Kidney epithelial cell (primary cell): ENCODE data around the gene ROPN1L. TPM values are rescaled to one million over a fixed set of nuclear protein-coding genes. Genes with fewer than 3 reads are reported as not detected.

Source experiments
- DNase-seq: peaks from one replicate; pipeline ENCODE4 v3.0.0-alpha.2; 2010; ENCODE audit warnings: low read depth
- H3K27me3 ChIP-seq: 2 replicates; pipeline ENCODE4 v1.6.0; 2011; ENCODE audit warnings: low read length; ENCODE audit not compliant: control insufficient read depth, insufficient read depth
- H3K36me3 ChIP-seq: 2 replicates; pipeline ENCODE4 v1.5.1; 2011; ENCODE audit warnings: low read length; ENCODE audit not compliant: control insufficient read depth, insufficient read depth
- H3K4me3 ChIP-seq: 2 replicates; pipeline ENCODE4 v1.5.1; 2011; ENCODE audit warnings: low read depth, mild to moderate bottlenecking, control low read depth, low read length
- CTCF ChIP-seq: IDR thresholded peaks from 2 replicates; pipeline ENCODE4 v1.5.1; 2011; ENCODE audit warnings: mild to moderate bottlenecking, moderate library complexity, low read length, control low read depth, inconsistent platforms; ENCODE audit not compliant: insufficient read depth, poor library complexity, severe bottlenecking
- total RNA-seq: library from RNA; depleted of rRNA; stranded (reverse); fragments of >200 nt; gene quantifications from 2 replicates; pipeline ENCODE4 v1.2.3, GENCODE V29; 2015

ROPN1L gene
- total RNA-seq, 1 donor from 2014 or later, result 0.21 TPM

DNA sequence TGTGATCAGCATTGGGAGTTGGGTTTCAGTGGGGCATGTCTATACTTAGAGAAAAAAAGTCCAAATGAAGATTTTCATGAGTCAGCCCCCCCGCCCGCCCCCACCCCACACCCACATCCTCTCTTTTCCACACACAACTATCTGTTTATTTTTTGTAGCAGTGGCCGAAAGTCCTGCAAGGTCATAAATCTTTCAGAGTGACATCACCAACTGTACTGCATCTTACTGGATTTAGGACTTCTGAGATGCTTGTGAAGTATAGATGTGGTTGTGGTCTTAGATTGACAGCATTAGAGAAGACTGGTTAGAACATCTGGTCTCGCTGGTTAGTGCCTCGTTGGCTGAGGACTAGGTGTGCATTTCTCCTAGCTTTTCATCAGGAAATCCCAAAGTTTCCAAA, 7.3 kb upstream of the ROPN1L start:
- H3K36me3 ChIP-seq, result peaks cover 1% of the 10 kb centered on the region
- DNase-seq, result no peak
- no peak overlapping the region for H3K4me3 ChIP-seq
- TF ChIP-seq CTCF, result no peak
- H3K27me3 ChIP-seq, result no peaks in the 10 kb centered on the region

- TF ChIP-seq CTCF, result no peak
- no peak for DNase-seq
- H3K36me3 ChIP-seq, result no peaks in the 10 kb centered on the region
- no peaks in the 10 kb centered on the region for H3K27me3 ChIP-seq
- H3K4me3 ChIP-seq, result no peak overlapping the region
Observed at GRCh38 chr5:10438301-10438700, 3.4 kb upstream of the ROPN1L start.

DNA sequence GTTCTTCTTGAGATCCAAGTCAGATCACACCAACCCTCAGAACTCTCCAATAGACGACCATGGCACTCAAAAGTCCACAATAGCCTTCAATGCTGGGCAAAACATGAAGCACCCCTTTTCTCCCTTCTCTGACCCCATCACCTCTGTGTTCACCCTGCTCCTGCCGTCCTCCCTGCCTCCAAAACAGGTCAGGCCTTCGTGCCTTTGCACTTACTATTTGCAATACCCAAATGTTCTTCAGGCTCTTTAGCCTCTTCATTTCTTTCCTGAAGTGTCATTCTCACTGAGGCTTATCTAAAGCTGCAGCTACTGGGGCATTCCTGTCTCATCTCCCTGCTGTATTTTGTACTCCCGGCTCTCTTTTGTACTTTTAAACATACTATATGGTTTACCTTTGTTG, 2.0 kb upstream of the ROPN1L start:
- H3K27me3 ChIP-seq, result no peaks in the 10 kb centered on the region
- H3K36me3 ChIP-seq, result no peaks in the 10 kb centered on the region
- no peak for TF ChIP-seq CTCF
- no peak overlapping the region for H3K4me3 ChIP-seq
- DNase-seq, result no peak

DNA sequence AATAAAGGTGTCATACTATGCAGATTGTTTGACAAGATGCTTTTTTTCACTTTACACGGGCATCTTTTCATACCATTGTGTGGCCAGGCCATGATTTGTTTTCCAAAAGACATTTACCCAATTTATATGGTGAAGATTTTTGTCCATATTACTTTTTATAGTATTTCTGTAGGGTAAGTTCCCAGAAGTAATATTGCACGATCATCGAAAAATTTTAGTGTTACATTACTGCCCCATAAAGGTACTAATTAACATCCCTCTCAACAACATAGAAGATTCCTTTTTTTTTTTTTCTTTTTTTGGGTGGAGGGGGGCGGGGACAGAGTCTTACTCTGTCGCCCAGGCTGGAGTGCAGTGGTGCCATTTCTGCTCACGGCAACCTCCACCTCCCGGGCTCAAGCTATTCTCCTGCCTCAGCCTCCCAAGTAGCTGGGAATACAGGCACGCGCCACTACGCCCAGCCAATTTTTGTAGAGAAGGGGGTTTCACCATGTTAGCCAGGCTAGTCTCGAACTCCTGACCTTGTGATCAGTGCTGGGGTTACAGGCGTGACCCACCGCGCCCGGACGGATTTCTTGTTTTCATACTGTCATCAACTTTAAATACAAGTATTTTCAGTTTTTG, 1.2 kb upstream of the ROPN1L start:
- Histone ChIP-seq H3K27me3 (no peaks in the 10 kb centered on the region), H3K4me3 (no peak overlapping the region), H3K36me3 (no peaks in the 10 kb centered on the region)
- no peak for DNase-seq
- no peak for TF ChIP-seq CTCF

- no peak for TF ChIP-seq CTCF
- Histone ChIP-seq H3K27me3 (no peaks in the 10 kb centered on the region), H3K4me3 (peak overlapping the region; percentile 58), H3K36me3 (no peaks in the 10 kb centered on the region)
- DNase-seq, result no peak
Observed at GRCh38 chr5:10441992-10442435, 335 bp downstream of the ROPN1L start.

DNA sequence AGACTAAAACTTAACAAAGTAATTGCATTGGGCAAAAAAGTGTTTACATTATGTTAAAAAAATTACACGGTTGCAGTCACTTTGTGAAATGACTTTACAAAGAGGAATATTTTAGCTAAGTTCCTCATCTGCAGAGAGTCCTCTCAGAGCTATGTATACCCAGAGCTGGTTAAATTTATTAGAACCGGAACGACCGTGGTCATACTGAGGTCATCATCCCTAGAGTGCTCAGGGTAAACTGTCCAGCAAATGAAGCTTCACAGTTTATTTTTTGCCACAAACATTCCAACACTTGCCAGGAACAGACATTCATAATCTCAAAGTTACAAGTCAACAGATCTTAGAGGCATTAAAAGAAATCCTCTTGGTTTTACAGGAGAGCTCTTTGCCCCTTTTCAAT, 897 bp downstream of the ROPN1L start:
- no peaks in the 10 kb centered on the region for H3K36me3 ChIP-seq
- TF ChIP-seq CTCF, result no peak
- H3K4me3 ChIP-seq, result peak overlapping the region; percentile 58
- no peak for DNase-seq
- H3K27me3 ChIP-seq, result no peaks in the 10 kb centered on the region
